ENCODE data around the gene ZNF79. TPM values are rescaled to one million over a fixed set of nuclear protein-coding genes. Genes with fewer than 3 reads are reported as not detected.

Gene ZNF79
- total RNA-seq, 1 experiment from 2014 or later: 6.5 TPM

- H3K4me3 ChIP-seq (ENCODE audit: insufficient read depth, low read depth, low read length): no peak overlapping the region
- no peaks in the 10 kb centered on the region for H3K36me3 ChIP-seq (replicated peaks; ENCODE audit: control insufficient read depth, insufficient read depth, low read length)
- peaks cover 6% of the 10 kb centered on the region; the same call in 1 of the 2 replicates for H3K27me3 ChIP-seq (ENCODE audit: control insufficient read depth, insufficient read depth, low read length)
- no peak for DNase-seq
Observed at GRCh38 chr9:127393645-127394044, 30.5 kb upstream of the ZNF79 start.

- Histone ChIP-seq H3K4me3 (ENCODE audit: insufficient read depth, low read depth, low read length) (peak overlapping the region; percentile 62; the same call in 1 of the 2 replicates), H3K36me3 (replicated peaks; ENCODE audit: control insufficient read depth, insufficient read depth, low read length) (peaks cover 2% of the 10 kb centered on the region), H3K27me3 (ENCODE audit: control insufficient read depth, insufficient read depth, low read length) (peaks cover 6% of the 10 kb centered on the region; the same call in 1 of the 2 replicates)
- peak; percentile 25 for DNase-seq
Observed at GRCh38 chr9:127395497-127396252, 28.5 kb upstream of the ZNF79 start.

GRCh38 chr9:127396253-127396807 lies 27.9 kb upstream of the ZNF79 start:
- H3K36me3 ChIP-seq (replicated peaks; ENCODE audit: control insufficient read depth, insufficient read depth, low read length): peaks cover 2% of the 10 kb centered on the region
- no peak for DNase-seq
- H3K4me3 ChIP-seq (ENCODE audit: insufficient read depth, low read depth, low read length): peak overlapping the region; percentile 62

GRCh38 chr9:127396808-127397645 lies 27.2 kb upstream of the ZNF79 start, which contains the start of gene SLC2A8:
Gene SLC2A8, plus strand, starts transcription at chr9:127397169. Its CDS starts 62 bp downstream, at chr9:127397231.
- DNase-seq: peak; percentile 99
- peak within 1 kb of the TSS; percentile 65 for H3K4me3 ChIP-seq (ENCODE audit: insufficient read depth, low read depth, low read length)
- peaks cover 6% of the 10 kb centered on the region; the same call in 1 of the 2 replicates for H3K27me3 ChIP-seq (ENCODE audit: control insufficient read depth, insufficient read depth, low read length)
- peaks cover 2% of the 10 kb centered on the region for H3K36me3 ChIP-seq (replicated peaks; ENCODE audit: control insufficient read depth, insufficient read depth, low read length)

More at GRCh38 chr9:127396253-127396807, 27.9 kb upstream of the ZNF79 start:
- H3K27me3 ChIP-seq (ENCODE audit: control insufficient read depth, insufficient read depth, low read length): peaks cover 6% of the 10 kb centered on the region; the same call in 1 of the 2 replicates

- Histone ChIP-seq H3K36me3 (replicated peaks; ENCODE audit: control insufficient read depth, insufficient read depth, low read length) (peaks cover 2% of the 10 kb centered on the region), H3K4me3 (ENCODE audit: insufficient read depth, low read depth, low read length) (peak overlapping the region; percentile 65), H3K27me3 (ENCODE audit: control insufficient read depth, insufficient read depth, low read length) (peaks cover 6% of the 10 kb centered on the region; the same call in 1 of the 2 replicates)
- peak; percentile 82 for DNase-seq
Observed at GRCh38 chr9:127397646-127398274, 26.4 kb upstream of the ZNF79 start.

GRCh38 chr9:127398275-127398647 lies 25.9 kb upstream of the ZNF79 start:
- H3K27me3 ChIP-seq (ENCODE audit: control insufficient read depth, insufficient read depth, low read length): peaks cover 6% of the 10 kb centered on the region; the same call in 1 of the 2 replicates
- H3K36me3 ChIP-seq (replicated peaks; ENCODE audit: control insufficient read depth, insufficient read depth, low read length): peaks cover 2% of the 10 kb centered on the region
- H3K4me3 ChIP-seq (ENCODE audit: insufficient read depth, low read depth, low read length): peak overlapping the region; percentile 65
- DNase-seq: no peak

GRCh38 chr9:127398715-127399400 lies 25.3 kb upstream of the ZNF79 start:
- Histone ChIP-seq H3K4me3 (ENCODE audit: insufficient read depth, low read depth, low read length) (no peak overlapping the region), H3K27me3 (ENCODE audit: control insufficient read depth, insufficient read depth, low read length) (peaks cover 6% of the 10 kb centered on the region; the same call in 1 of the 2 replicates), H3K36me3 (replicated peaks; ENCODE audit: control insufficient read depth, insufficient read depth, low read length) (peaks cover 2% of the 10 kb centered on the region)
- no peak for DNase-seq

- peaks cover 6% of the 10 kb centered on the region; the same call in 1 of the 2 replicates for H3K27me3 ChIP-seq (ENCODE audit: control insufficient read depth, insufficient read depth, low read length)
- no peak overlapping the region for H3K4me3 ChIP-seq (ENCODE audit: insufficient read depth, low read depth, low read length)
- H3K36me3 ChIP-seq (replicated peaks; ENCODE audit: control insufficient read depth, insufficient read depth, low read length): peaks cover 6% of the 10 kb centered on the region
- no peak for DNase-seq
Observed at GRCh38 chr9:127399736-127400269, 24.4 kb upstream of the ZNF79 start.

GRCh38 chr9:127402401-127403090 lies 21.6 kb upstream of the ZNF79 start:
- Histone ChIP-seq H3K4me3 (ENCODE audit: insufficient read depth, low read depth, low read length) (no peak overlapping the region), H3K36me3 (replicated peaks; ENCODE audit: control insufficient read depth, insufficient read depth, low read length) (peaks cover 6% of the 10 kb centered on the region), H3K27me3 (ENCODE audit: control insufficient read depth, insufficient read depth, low read length) (peaks cover 5% of the 10 kb centered on the region; the same call in 1 of the 2 replicates)
- DNase-seq: no peak

- DNase-seq: no peak
Observed at GRCh38 chr9:127403507-127404192, 20.5 kb upstream of the ZNF79 start.

GRCh38 chr9:127404631-127405030 lies 19.6 kb upstream of the ZNF79 start:
- no peak for DNase-seq
- Histone ChIP-seq H3K27me3 (ENCODE audit: control insufficient read depth, insufficient read depth, low read length) (no peaks in the 10 kb centered on the region), H3K36me3 (replicated peaks; ENCODE audit: control insufficient read depth, insufficient read depth, low read length) (peaks cover 6% of the 10 kb centered on the region), H3K4me3 (ENCODE audit: insufficient read depth, low read depth, low read length) (no peak overlapping the region)

More at GRCh38 chr9:127403507-127404192, 20.5 kb upstream of the ZNF79 start:
- Histone ChIP-seq H3K4me3 (ENCODE audit: insufficient read depth, low read depth, low read length) (no peak overlapping the region), H3K27me3 (ENCODE audit: control insufficient read depth, insufficient read depth, low read length) (no peaks in the 10 kb centered on the region), H3K36me3 (replicated peaks; ENCODE audit: control insufficient read depth, insufficient read depth, low read length) (peaks cover 6% of the 10 kb centered on the region)

GRCh38 chr9:127405344-127406125 lies 18.6 kb upstream of the ZNF79 start:
- H3K4me3 ChIP-seq (ENCODE audit: insufficient read depth, low read depth, low read length): no peak overlapping the region
- DNase-seq: no peak
- H3K27me3 ChIP-seq (ENCODE audit: control insufficient read depth, insufficient read depth, low read length): no peaks in the 10 kb centered on the region

More at GRCh38 chr9:127405344-127406125, 18.6 kb upstream of the ZNF79 start:
- H3K36me3 ChIP-seq (replicated peaks; ENCODE audit: control insufficient read depth, insufficient read depth, low read length): peaks cover 3% of the 10 kb centered on the region

Measured in H7 (cell line).